AG09309 (cell line): Measurements from ENCODE around the gene TGM2.

Source experiments
- DNase-seq: peaks from one replicate; pipeline ENCODE4 v3.0.0-alpha.2; 2010; ENCODE audit warnings: low read depth
- H3K4me3 ChIP-seq: 2 replicates; pipeline ENCODE4 v1.5.1; 2011; ENCODE audit warnings: mild to moderate bottlenecking, low read depth, low read length, moderate library complexity; ENCODE audit not compliant: control insufficient read depth
- CTCF ChIP-seq: IDR thresholded peaks from 2 replicates; pipeline ENCODE4 v1.5.1; 2011; ENCODE audit warnings: mild to moderate bottlenecking, low read depth, low read length, inconsistent platforms; ENCODE audit not compliant: insufficient read depth, control insufficient read depth; ENCODE audit errors: missing control alignments

TGM2 gene

GRCh38 chr20:38147751-38148150, 17.3 kb downstream of the TGM2 start:
- no peak for DNase-seq
- no peak for TF ChIP-seq CTCF
- no peak overlapping the region for H3K4me3 ChIP-seq

- no peak overlapping the region for H3K4me3 ChIP-seq
- no peak for DNase-seq
- TF ChIP-seq CTCF = no peak
Measured at GRCh38 chr20:38147163-38147562, 17.9 kb downstream of the TGM2 start.

DNA sequence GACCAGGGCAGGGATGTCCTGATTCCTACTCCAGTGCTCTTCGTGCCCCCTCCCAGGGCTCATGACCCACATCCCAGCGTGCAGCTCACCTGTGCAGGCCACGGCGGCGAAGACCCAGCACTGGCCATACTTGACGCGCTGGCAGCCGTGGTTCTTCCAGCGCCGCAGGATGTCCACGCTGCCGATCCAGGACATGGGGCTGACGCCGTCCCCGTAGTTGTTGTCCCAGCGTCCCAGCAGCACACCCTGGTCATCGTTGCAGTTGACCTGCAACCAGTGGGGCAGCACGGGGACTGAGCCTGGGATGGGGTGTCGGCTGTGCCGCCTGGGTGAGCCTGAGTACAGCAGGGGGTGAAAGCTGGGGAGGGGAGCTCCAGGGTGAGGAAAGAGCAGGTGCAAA, 18.4 kb downstream of the TGM2 start:
- H3K4me3 ChIP-seq = no peak overlapping the region
- TF ChIP-seq CTCF = no peak
- no peak for DNase-seq

GRCh38 chr20:38146156-38146555, 18.9 kb downstream of the TGM2 start:
- H3K4me3 ChIP-seq = no peak overlapping the region
- TF ChIP-seq CTCF = no peak
- no peak for DNase-seq

- TF ChIP-seq CTCF = no peak
- no peak for DNase-seq
- no peak overlapping the region for H3K4me3 ChIP-seq
Measured at GRCh38 chr20:38145729-38146075, 19.4 kb downstream of the TGM2 start.

DNA sequence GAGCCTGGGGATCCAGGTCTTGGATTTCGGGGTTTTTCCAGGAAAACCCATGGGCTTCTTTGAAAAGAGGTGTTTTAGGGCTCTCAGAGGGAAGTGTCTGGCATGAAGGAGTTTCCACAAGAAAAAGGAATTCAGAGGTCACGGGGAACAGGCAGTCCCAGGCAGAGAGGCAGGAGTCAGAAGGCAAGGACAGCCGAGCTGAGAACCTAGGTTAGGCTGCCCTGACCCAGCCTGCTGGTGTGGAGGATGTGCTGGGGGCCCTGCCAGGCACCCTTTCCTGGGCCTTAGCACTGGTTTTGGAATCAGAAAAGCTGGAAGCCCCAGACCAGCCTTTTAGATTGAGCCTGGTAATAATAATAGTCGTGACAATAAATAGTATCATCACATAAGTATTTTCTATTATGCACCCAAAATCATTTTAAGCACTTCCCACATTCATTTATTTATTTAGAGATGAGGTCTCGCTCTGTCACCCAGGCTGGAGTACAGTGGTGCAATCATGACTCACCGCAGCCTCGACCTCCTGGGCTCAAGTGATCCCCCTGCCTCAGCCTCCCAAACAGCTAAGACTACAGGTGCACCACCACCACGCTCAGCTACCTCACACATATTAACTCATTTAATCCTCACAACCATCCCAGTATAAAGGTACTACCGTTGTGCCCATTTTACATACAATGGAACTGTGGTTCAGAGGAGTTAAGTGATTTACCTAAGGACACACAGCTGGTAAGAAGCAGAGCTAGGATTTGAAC, 19.9 kb downstream of the TGM2 start:
- no peak for DNase-seq
- TF ChIP-seq CTCF = no peak
- no peak overlapping the region for H3K4me3 ChIP-seq
